SU-DHL-6 (cell line): Measurements from ENCODE around the gene KIF13A.

Source experiments
- EZH2phosphoT487 ChIP-seq: fragments of 200-600 bp; sonication (generic), shearing (Covaris generic); conservative IDR thresholded peaks from 2 replicates; pipeline ENCODE4 v1.6.1; 2018; ENCODE audit warnings: mild to moderate bottlenecking, antibody characterized with exemption, low read length, moderate library complexity, mixed read lengths
- TF ChIP-seq, protein P1 (sequence below): fragments of 200-600 bp; sonication (generic); IDR thresholded peaks from one replicate; pipeline ENCODE4 v1.5.1; 2017; ENCODE audit warnings: antibody characterized with exemption, mild to moderate bottlenecking, low read length, moderate library complexity; ENCODE audit not compliant: insufficient read depth, poor library complexity, severe bottlenecking

DNA sequence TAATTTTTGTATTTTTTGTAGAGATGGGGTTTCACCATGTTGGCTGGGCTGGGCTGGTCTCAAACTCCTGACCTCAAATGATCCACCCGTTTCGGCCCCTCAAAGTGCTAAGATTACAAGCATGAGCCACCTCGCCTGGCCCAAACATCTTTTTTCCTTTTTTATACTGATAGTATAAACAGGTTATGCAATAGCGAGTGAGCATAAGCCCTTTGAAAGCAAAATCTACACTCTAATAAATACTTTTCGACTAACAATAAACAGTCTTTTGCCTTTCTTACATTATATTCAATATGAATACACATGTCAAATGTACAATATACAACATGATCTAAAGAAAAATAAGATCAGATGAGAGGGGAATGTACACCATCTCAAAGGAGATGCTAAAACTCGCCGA, 38.7 kb downstream of the KIF13A start:
- TF ChIP-seq, protein P1, sequence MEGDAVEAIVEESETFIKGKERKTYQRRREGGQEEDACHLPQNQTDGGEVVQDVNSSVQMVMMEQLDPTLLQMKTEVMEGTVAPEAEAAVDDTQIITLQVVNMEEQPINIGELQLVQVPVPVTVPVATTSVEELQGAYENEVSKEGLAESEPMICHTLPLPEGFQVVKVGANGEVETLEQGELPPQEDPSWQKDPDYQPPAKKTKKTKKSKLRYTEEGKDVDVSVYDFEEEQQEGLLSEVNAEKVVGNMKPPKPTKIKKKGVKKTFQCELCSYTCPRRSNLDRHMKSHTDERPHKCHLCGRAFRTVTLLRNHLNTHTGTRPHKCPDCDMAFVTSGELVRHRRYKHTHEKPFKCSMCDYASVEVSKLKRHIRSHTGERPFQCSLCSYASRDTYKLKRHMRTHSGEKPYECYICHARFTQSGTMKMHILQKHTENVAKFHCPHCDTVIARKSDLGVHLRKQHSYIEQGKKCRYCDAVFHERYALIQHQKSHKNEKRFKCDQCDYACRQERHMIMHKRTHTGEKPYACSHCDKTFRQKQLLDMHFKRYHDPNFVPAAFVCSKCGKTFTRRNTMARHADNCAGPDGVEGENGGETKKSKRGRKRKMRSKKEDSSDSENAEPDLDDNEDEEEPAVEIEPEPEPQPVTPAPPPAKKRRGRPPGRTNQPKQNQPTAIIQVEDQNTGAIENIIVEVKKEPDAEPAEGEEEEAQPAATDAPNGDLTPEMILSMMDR: no peak
- TF ChIP-seq EZH2phosphoT487: no peak
